ENCODE results near the gene SP140L.

GRCh38 chr2:230453006-230453405 is 126.0 kb downstream of the SP140L start:
- no peak for TF ChIP-seq EZH2 (IDR thresholded peaks at IDR 0.05; ENCODE audit: insufficient read depth, poor library complexity, severe bottlenecking)
- TF ChIP-seq EZH2phosphoT487 (IDR thresholded peaks at IDR 0.05; ENCODE audit: insufficient read depth, low read depth) = no peak
